WTC11 (cell line): ENCODE results near the gene PROX2. TPM values are rescaled to one million over a fixed set of nuclear protein-coding genes. Genes with fewer than 3 reads are reported as not detected.

ENCODE experiments used
- ATAC-seq: fragments of 200-7000 bp; cut with Tn5 transposase; 2 replicates; pipeline ENCODE4 v1.10.0; 2021; ENCODE audit warnings: mild to moderate bottlenecking, moderate library complexity
- CTCF ChIA-PET: fragments of 300-600 bp; sonication (Branson Sonifier 250); formaldehyde crosslinking; loops from one replicate; lab custom pipeline; 2021; ENCODE audit warnings: antibody characterized with exemption; lab: Charles Lee
- POLR2A ChIA-PET: fragments of 350-600 bp; sonication (Branson Sonifier 250); formaldehyde crosslinking; loops from one replicate; lab custom pipeline; 2021; ENCODE audit warnings: antibody characterized with exemption; lab: Charles Lee
- DNase-seq: peaks from one replicate; pipeline ENCODE4 v3.0.0; 2021; ENCODE audit warnings: low spot score
- H3K27ac Mint-ChIP-seq: 2 replicates; pipeline ENCODE4 v1.8.0; 2021; ENCODE audit warnings: mixed read lengths
- H3K27me3 Mint-ChIP-seq: 2 replicates; pipeline ENCODE4 v1.8.0; 2021; ENCODE audit warnings: low read depth, mild to moderate bottlenecking, moderate library complexity, mixed read lengths
- H3K36me3 Mint-ChIP-seq: 2 replicates; pipeline ENCODE4 v1.8.0; 2021; ENCODE audit warnings: mixed read lengths
- H3K4me1 Mint-ChIP-seq: 2 replicates; pipeline ENCODE4 v1.8.0; 2022; ENCODE audit warnings: mixed read lengths
- H3K4me3 Mint-ChIP-seq: 2 replicates; pipeline ENCODE4 v1.8.0; 2021; ENCODE audit warnings: mild to moderate bottlenecking, moderate library complexity, mixed read lengths
- H3K9me3 Mint-ChIP-seq: 2 replicates; pipeline ENCODE4 v1.8.0; 2021; ENCODE audit warnings: mixed read lengths
- ATF3 ChIP-seq: sonication (generic); formaldehyde crosslinking; conservative IDR thresholded peaks from 2 replicates; pipeline ENCODE4 v1.8.1; 2022; ENCODE audit warnings: mild to moderate bottlenecking, missing genetic modification reagents
- EMX1 ChIP-seq: fragments of 250-450 bp; sonication (Bioruptor Pico); IDR thresholded peaks from 2 replicates; pipeline ENCODE4 v1.8.0; 2021; ENCODE audit warnings: mild to moderate bottlenecking
- ERG ChIP-seq: fragments of 250-450 bp; sonication (Bioruptor Pico); IDR thresholded peaks from 2 replicates; pipeline ENCODE4 v1.8.0; 2021; ENCODE audit warnings: mild to moderate bottlenecking
- ESRRA ChIP-seq: sonication (generic); formaldehyde crosslinking; IDR thresholded peaks from 2 replicates; pipeline ENCODE4 v1.8.1; 2022; ENCODE audit warnings: mild to moderate bottlenecking, missing genetic modification reagents, borderline replicate concordance
- FOXK1 ChIP-seq: sonication (generic); formaldehyde crosslinking; IDR thresholded peaks from 2 replicates; pipeline ENCODE4 v1.8.0; 2022; ENCODE audit warnings: mild to moderate bottlenecking, moderate library complexity, missing genetic modification reagents
- FOXP1 ChIP-seq: sonication (generic); formaldehyde crosslinking; IDR thresholded peaks from 2 replicates; pipeline ENCODE4 v1.8.0; 2022; ENCODE audit warnings: missing genetic modification reagents, mild to moderate bottlenecking, moderate library complexity, borderline replicate concordance
- FOXP4 ChIP-seq: sonication (generic); formaldehyde crosslinking; IDR thresholded peaks from 2 replicates; pipeline ENCODE4 v1.8.0; 2022; ENCODE audit warnings: mild to moderate bottlenecking, missing genetic modification reagents
- GABPB1 ChIP-seq: sonication (generic); formaldehyde crosslinking; IDR thresholded peaks from 2 replicates; pipeline ENCODE4 v1.8.1; 2023; ENCODE audit warnings: mild to moderate bottlenecking, missing genetic modification reagents
- HMGXB4 ChIP-seq: sonication (generic); formaldehyde crosslinking; IDR thresholded peaks from 2 replicates; pipeline ENCODE4 v1.8.1; 2023; ENCODE audit warnings: mild to moderate bottlenecking, moderate library complexity, missing genetic modification reagents
- IRF1 ChIP-seq: sonication (generic); formaldehyde crosslinking; IDR thresholded peaks from 2 replicates; pipeline ENCODE4 v1.8.0; 2023; ENCODE audit warnings: missing genetic modification reagents
- KAT7 ChIP-seq: sonication (generic); formaldehyde crosslinking; IDR thresholded peaks from 2 replicates; pipeline ENCODE4 v1.8.1; 2023; ENCODE audit warnings: missing genetic modification reagents, mild to moderate bottlenecking, borderline replicate concordance
- NR1H2 ChIP-seq: sonication (generic); formaldehyde crosslinking; IDR thresholded peaks from 2 replicates; pipeline ENCODE4 v1.9.0; 2021; ENCODE audit warnings: mild to moderate bottlenecking, moderate library complexity, missing genetic modification reagents
- SMAD3 ChIP-seq: sonication (generic); formaldehyde crosslinking; IDR thresholded peaks from 2 replicates; pipeline ENCODE4 v1.8.0; 2022; ENCODE audit warnings: missing genetic modification reagents, mild to moderate bottlenecking, borderline replicate concordance
- SP1 ChIP-seq: sonication (generic); formaldehyde crosslinking; conservative IDR thresholded peaks from 2 replicates; pipeline ENCODE4 v1.8.1; 2022; ENCODE audit warnings: missing genetic modification reagents
- TCF7 ChIP-seq: sonication (generic); formaldehyde crosslinking; IDR thresholded peaks from 2 replicates; pipeline ENCODE4 v1.8.0; 2022; ENCODE audit warnings: mild to moderate bottlenecking, low read depth, missing genetic modification reagents, moderate library complexity
- ZBTB43 ChIP-seq: sonication (generic); formaldehyde crosslinking; IDR thresholded peaks from 2 replicates; pipeline ENCODE4 v1.8.1; 2023; ENCODE audit warnings: mild to moderate bottlenecking, missing genetic modification reagents
- ZNF232 ChIP-seq: sonication (generic); formaldehyde crosslinking; IDR thresholded peaks from 2 replicates; pipeline ENCODE4 v1.8.0; 2022; ENCODE audit warnings: mild to moderate bottlenecking, missing genetic modification reagents
- ZNF263 ChIP-seq: sonication (generic); formaldehyde crosslinking; IDR thresholded peaks from 2 replicates; pipeline ENCODE4 v1.8.1; 2022; ENCODE audit warnings: low read depth, mild to moderate bottlenecking, moderate library complexity, missing genetic modification reagents
- ZNF317 ChIP-seq: sonication (generic); formaldehyde crosslinking; IDR thresholded peaks from 2 replicates; pipeline ENCODE4 v1.8.1; 2023; ENCODE audit warnings: low read depth, mild to moderate bottlenecking, moderate library complexity, missing genetic modification reagents, borderline replicate concordance
- ZNF396 ChIP-seq: fragments of 250-450 bp; sonication (Bioruptor Pico); IDR thresholded peaks from 2 replicates; pipeline ENCODE4 v1.8.0; 2021; ENCODE audit warnings: mild to moderate bottlenecking, moderate library complexity, borderline replicate concordance
- ZNF416 ChIP-seq: fragments of 250-450 bp; sonication (Bioruptor Pico); IDR thresholded peaks from 2 replicates; pipeline ENCODE4 v1.9.0; 2021; ENCODE audit warnings: mild to moderate bottlenecking, inconsistent platforms
- ZNF532 ChIP-seq: fragments of 250-450 bp; sonication (Bioruptor Pico); IDR thresholded peaks from 2 replicates; pipeline ENCODE4 v1.9.0; 2021; ENCODE audit warnings: mild to moderate bottlenecking, borderline replicate concordance
- total RNA-seq: library from RNA; stranded (reverse); gene quantifications from 3 replicates; pipeline ENCODE4 v1.2.3, GENCODE V29; 2021

PROX2 gene
- total RNA-seq, 1 experiment from 2014 or later = 0.04 TPM

- TF ChIP-seq ESRRA (0 out of 2 replicates have a peak, but pooled peaks have one; percentile 1), SMAD3 (no peak), FOXP1 (peak; percentile 70; the same call in 1 of the 2 replicates), IRF1 (no peak), NR1H2 (CRISPR knock-in tag) (no peak), ZNF416 (no peak), ZNF532 (CRISPR knock-in tag) (no peak), ZBTB43 (CRISPR knock-in tag) (peak; percentile 54; the same call in 1 of the 2 replicates), TCF7 (CRISPR knock-in tag) (peak; percentile 82; the same call in 1 of the 2 replicates), GABPB1 (CRISPR knock-in tag) (no peak), HMGXB4 (no peak), ATF3 (CRISPR knock-in tag) (no peak)
These were observed 6.4 kb upstream of the PROX2 start (continued) for GRCh38 chr14:74882103-74882920.

GRCh38 chr14:74881431-74882102, 5.6 kb upstream of the PROX2 start, which contains the start of gene DLST:
Gene DLST, plus strand, starts transcription at chr14:74881916. Its CDS starts 38 bp downstream, at chr14:74881954.
- ATAC-seq (peak; percentile 83), DNase-seq (peak; percentile 89)
- Mint-ChIP-seq H3K36me3 (peaks cover 5% of the 10 kb centered on the region), H3K4me3 (peak within 1 kb of the TSS; percentile 100), H3K27ac (peak within 1 kb of the TSS; percentile 98), H3K27me3 (no peaks in the 10 kb centered on the region), H3K4me1 (peaks cover 51% of the 10 kb centered on the region), H3K9me3 (no peaks in the 10 kb centered on the region)
- ChIA-PET CTCF (interaction anchor here (0.6 to 9.6 kb wide), 5 partner anchors 11 to 207 kb away, joined by 3 to 133 read pairs (median 5); no protein-coding TSS in a partner anchor), POLR2A (interaction anchor here (0.6 to 0.9 kb wide), 3 partner anchors 106 to 674 kb away, joined by 3 to 5 read pairs (median 3); no protein-coding TSS in a partner anchor)
- TF ChIP-seq ERG (CRISPR knock-in tag) (no peak), KAT7 (CRISPR knock-in tag) (0 out of 2 replicates have a peak, but pooled peaks have one; percentile 94), ESRRA (peak; percentile 83; the same call in 1 of the 2 replicates), FOXP4 (CRISPR knock-in tag) (peak; percentile 46; the same call in 1 of the 2 replicates), SP1 (CRISPR knock-in tag) (peak; percentile 81), ZNF317 (CRISPR knock-in tag) (peak; percentile 29; the same call in 1 of the 2 replicates), ZNF232 (peak; percentile 73), EMX1 (CRISPR knock-in tag) (no peak), FOXK1 (CRISPR knock-in tag) (peak; percentile 65; the same call in 1 of the 2 replicates), GABPB1 (CRISPR knock-in tag) (peak; percentile 85), ZNF416 (no peak), ZNF263 (0 out of 2 replicates have a peak, but pooled peaks have one; percentile 51), ZNF396 (CRISPR knock-in tag) (no peak)
